Fibroblast of lung (primary cell): ENCODE measurements around the gene SMTNL1.

Source experiments
- EZH2 ChIP-seq: IDR thresholded peaks from 2 replicates; pipeline ENCODE4 v1.5.1; 2012; ENCODE audit warnings: low read length, control low read depth, mild to moderate bottlenecking; ENCODE audit errors: missing control alignments
- TF ChIP-seq, protein P1 (sequence below), 2 donors: IDR thresholded peaks in 1 of 2; conservative IDR thresholded peaks in 1 of 2; 1 replicate in 1 of 2; 2 replicates in 1 of 2; pipeline ENCODE4 v1.5.1; 2011 to 2012; ENCODE audit warnings: low read length in 2 of 2, control low read depth in 1 of 2, inconsistent platforms in 1 of 2, low read depth in 1 of 2, mild to moderate bottlenecking in 1 of 2

- TF ChIP-seq, protein P1, sequence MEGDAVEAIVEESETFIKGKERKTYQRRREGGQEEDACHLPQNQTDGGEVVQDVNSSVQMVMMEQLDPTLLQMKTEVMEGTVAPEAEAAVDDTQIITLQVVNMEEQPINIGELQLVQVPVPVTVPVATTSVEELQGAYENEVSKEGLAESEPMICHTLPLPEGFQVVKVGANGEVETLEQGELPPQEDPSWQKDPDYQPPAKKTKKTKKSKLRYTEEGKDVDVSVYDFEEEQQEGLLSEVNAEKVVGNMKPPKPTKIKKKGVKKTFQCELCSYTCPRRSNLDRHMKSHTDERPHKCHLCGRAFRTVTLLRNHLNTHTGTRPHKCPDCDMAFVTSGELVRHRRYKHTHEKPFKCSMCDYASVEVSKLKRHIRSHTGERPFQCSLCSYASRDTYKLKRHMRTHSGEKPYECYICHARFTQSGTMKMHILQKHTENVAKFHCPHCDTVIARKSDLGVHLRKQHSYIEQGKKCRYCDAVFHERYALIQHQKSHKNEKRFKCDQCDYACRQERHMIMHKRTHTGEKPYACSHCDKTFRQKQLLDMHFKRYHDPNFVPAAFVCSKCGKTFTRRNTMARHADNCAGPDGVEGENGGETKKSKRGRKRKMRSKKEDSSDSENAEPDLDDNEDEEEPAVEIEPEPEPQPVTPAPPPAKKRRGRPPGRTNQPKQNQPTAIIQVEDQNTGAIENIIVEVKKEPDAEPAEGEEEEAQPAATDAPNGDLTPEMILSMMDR (conservative IDR thresholded peaks at IDR 0.05 in 1 of 2, IDR thresholded peaks at IDR 0.05 in 1 of 2; ENCODE audit: low read depth in 1 of 2, low read length in 2 of 2), result no peak
- TF ChIP-seq EZH2, result no peak
Observed at GRCh38 chr11:57574061-57574460, 36.7 kb downstream of the SMTNL1 start.
